Neural cell (in vitro differentiated cells): ENCODE data around the gene CAPN14.

ENCODE experiments used
- CTCF ChIP-seq: fragments of 450-650 bp; IDR thresholded peaks from 2 replicates; pipeline ENCODE4 v1.5.1; 2014; ENCODE audit warnings: antibody characterized with exemption, mild to moderate bottlenecking, moderate library complexity; ENCODE audit not compliant: poor library complexity, severe bottlenecking
- EP300 ChIP-seq: fragments of 450-650 bp; conservative IDR thresholded peaks from 2 replicates; pipeline ENCODE4 v1.6.1; 2014; ENCODE audit warnings: antibody characterized with exemption, mild to moderate bottlenecking, moderate library complexity; ENCODE audit not compliant: poor library complexity, severe bottlenecking
- EZH2 ChIP-seq: fragments of 200-600, 300-800 bp; shearing (Covaris generic), sonication (generic); IDR thresholded peaks from 2 replicates; pipeline ENCODE4 v1.6.1; 2014; ENCODE audit warnings: antibody characterized with exemption, low read length, borderline replicate concordance, mild to moderate bottlenecking; ENCODE audit not compliant: insufficient read depth, poor library complexity, severe bottlenecking
- MXI1 ChIP-seq: fragments of 450-650 bp; conservative IDR thresholded peaks from 2 replicates; pipeline ENCODE4 v1.6.1; 2014; ENCODE audit warnings: antibody characterized with exemption, mild to moderate bottlenecking; ENCODE audit not compliant: poor library complexity, severe bottlenecking
- POLR2AphosphoS5 ChIP-seq: IDR thresholded peaks from 2 replicates; pipeline ENCODE4 v1.6.1; 2012
- RAD21 ChIP-seq: fragments of 450-650 bp; conservative IDR thresholded peaks from 2 replicates; pipeline ENCODE4 v1.6.1; 2014; ENCODE audit warnings: antibody characterized with exemption, mild to moderate bottlenecking, moderate library complexity
- SMC3 ChIP-seq: fragments of 450-650 bp; conservative IDR thresholded peaks from 2 replicates; pipeline ENCODE4 v1.6.1; 2014; ENCODE audit warnings: antibody characterized with exemption, mild to moderate bottlenecking, moderate library complexity; ENCODE audit not compliant: poor library complexity
- TAF1 ChIP-seq: IDR thresholded peaks from 2 replicates; pipeline ENCODE4 v1.6.1; 2012; ENCODE audit warnings: low read depth
- TF ChIP-seq, protein P1 (sequence below): IDR thresholded peaks from 2 replicates; pipeline ENCODE4 v1.6.1; 2012; ENCODE audit warnings: borderline replicate concordance

DNA sequence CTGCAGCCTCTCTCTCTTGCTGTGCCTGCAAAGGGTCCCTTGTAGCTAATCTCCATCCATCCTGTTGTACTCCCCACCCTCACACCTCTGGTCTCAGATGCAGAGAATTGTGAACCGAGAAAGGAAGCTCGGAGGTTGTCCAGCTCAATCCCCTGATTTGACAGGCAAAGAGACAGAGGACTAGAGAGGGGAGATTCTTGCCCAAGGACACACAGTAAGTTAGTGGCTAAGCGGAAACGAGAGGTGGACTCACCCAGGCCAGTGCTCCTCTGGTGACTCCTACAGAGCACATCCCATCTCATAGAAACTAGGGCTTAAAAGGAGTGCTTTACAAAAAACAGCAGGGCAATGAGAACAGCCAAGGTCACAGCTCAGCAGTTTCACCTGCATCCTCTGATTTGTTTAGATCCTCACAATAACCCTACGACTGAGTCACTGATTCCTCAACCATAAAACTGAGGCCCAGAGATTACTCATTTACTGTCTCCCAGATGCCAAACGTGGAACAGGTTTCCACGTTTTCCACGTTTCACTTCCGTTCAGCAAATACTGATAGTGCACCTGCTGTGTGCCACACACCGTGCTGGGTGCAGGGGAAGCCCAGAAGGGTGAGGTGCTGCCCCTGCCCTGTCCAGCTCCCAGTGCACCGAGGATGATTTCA lies 38.7 kb upstream of the CAPN14 start:
- no peak for TF ChIP-seq TAF1
- TF ChIP-seq, protein P1, sequence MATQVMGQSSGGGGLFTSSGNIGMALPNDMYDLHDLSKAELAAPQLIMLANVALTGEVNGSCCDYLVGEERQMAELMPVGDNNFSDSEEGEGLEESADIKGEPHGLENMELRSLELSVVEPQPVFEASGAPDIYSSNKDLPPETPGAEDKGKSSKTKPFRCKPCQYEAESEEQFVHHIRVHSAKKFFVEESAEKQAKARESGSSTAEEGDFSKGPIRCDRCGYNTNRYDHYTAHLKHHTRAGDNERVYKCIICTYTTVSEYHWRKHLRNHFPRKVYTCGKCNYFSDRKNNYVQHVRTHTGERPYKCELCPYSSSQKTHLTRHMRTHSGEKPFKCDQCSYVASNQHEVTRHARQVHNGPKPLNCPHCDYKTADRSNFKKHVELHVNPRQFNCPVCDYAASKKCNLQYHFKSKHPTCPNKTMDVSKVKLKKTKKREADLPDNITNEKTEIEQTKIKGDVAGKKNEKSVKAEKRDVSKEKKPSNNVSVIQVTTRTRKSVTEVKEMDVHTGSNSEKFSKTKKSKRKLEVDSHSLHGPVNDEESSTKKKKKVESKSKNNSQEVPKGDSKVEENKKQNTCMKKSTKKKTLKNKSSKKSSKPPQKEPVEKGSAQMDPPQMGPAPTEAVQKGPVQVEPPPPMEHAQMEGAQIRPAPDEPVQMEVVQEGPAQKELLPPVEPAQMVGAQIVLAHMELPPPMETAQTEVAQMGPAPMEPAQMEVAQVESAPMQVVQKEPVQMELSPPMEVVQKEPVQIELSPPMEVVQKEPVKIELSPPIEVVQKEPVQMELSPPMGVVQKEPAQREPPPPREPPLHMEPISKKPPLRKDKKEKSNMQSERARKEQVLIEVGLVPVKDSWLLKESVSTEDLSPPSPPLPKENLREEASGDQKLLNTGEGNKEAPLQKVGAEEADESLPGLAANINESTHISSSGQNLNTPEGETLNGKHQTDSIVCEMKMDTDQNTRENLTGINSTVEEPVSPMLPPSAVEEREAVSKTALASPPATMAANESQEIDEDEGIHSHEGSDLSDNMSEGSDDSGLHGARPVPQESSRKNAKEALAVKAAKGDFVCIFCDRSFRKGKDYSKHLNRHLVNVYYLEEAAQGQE: no peak
- TF ChIP-seq CTCF: no peak
- no peak for TF ChIP-seq POLR2AphosphoS5
- TF ChIP-seq EZH2: no peak
- no peak for TF ChIP-seq RAD21
- TF ChIP-seq EP300: no peak
- no peak for TF ChIP-seq SMC3
- no peak for TF ChIP-seq MXI1
